Measurements from ENCODE around the gene TNP1.

The TNP1 gene

GRCh38 chr2:216839688-216840087 lies 20.2 kb downstream of the TNP1 start:
- no peak for DNase-seq (ENCODE audit: low spot score)

GRCh38 chr2:216838151-216838550 lies 21.7 kb downstream of the TNP1 start:
- DNase-seq (ENCODE audit: low spot score): no peak

- no peak for DNase-seq (ENCODE audit: low spot score)
Measured at GRCh38 chr2:216837740-216838139, 22.1 kb downstream of the TNP1 start.

- DNase-seq (ENCODE audit: low spot score): no peak
Measured at GRCh38 chr2:216833061-216833460, 26.8 kb downstream of the TNP1 start.

- DNase-seq (ENCODE audit: low spot score): no peak
Measured at GRCh38 chr2:216830346-216830745, 29.5 kb downstream of the TNP1 start.

- no peak for DNase-seq (ENCODE audit: low spot score)
Measured at GRCh38 chr2:216829533-216829932, 30.3 kb downstream of the TNP1 start.

- no peak for DNase-seq (ENCODE audit: low spot score)
Measured at GRCh38 chr2:216827073-216827720, 32.7 kb downstream of the TNP1 start.

GRCh38 chr2:216822470-216822869 lies 37.4 kb downstream of the TNP1 start:
- DNase-seq (ENCODE audit: low spot score): no peak

- DNase-seq (ENCODE audit: low spot score): no peak
Measured at GRCh38 chr2:216820709-216821108, 39.2 kb downstream of the TNP1 start.

- DNase-seq (ENCODE audit: low spot score): no peak
Measured at GRCh38 chr2:216819766-216820165, 40.1 kb downstream of the TNP1 start.

GRCh38 chr2:216819055-216819454 lies 40.8 kb downstream of the TNP1 start:
- no peak for DNase-seq (ENCODE audit: low spot score)

GRCh38 chr2:216810399-216811160 lies 49.3 kb downstream of the TNP1 start:
- no peak for DNase-seq (ENCODE audit: low spot score)

Measured in ecto neural progenitor cell (in vitro differentiated cells).